Neural cell (in vitro differentiated cells): ENCODE results near the gene PGF. TPM values are rescaled to one million over a fixed set of nuclear protein-coding genes. Genes with fewer than 3 reads are reported as not detected.

Source experiments
- H2AFZ ChIP-seq: fragments of 200-600, 300-800 bp; sonication (generic), shearing (Covaris generic); 2 replicates; pipeline ENCODE4 v1.6.0; 2014; ENCODE audit warnings: low read depth, mild to moderate bottlenecking, antibody characterized with exemption, low read length, moderate library complexity
- H3F3A ChIP-seq: fragments of 200-600 bp; shearing (Covaris generic); 2 replicates; pipeline ENCODE4 v1.6.1; 2016; ENCODE audit warnings: mild to moderate bottlenecking, moderate library complexity, mixed read lengths, antibody characterized with exemption, low read length; ENCODE audit not compliant: insufficient read depth, poor library complexity, severe bottlenecking
- H3K27ac ChIP-seq: fragments of 200-600, 300-800 bp; sonication (generic), shearing (Covaris generic); 2 replicates; pipeline ENCODE4 v1.5.1; 2014; ENCODE audit warnings: mild to moderate bottlenecking, low read length, moderate library complexity
- H3K27me3 ChIP-seq: fragments of 300-800, 200-600 bp; sonication (generic), shearing (Covaris generic); 2 replicates; pipeline ENCODE4 v1.6.0; 2014; ENCODE audit warnings: mild to moderate bottlenecking, low read depth, low read length, moderate library complexity; ENCODE audit not compliant: insufficient read depth
- H3K36me3 ChIP-seq: fragments of 300-800, 200-600 bp; sonication (generic), shearing (Covaris generic); 2 replicates; pipeline ENCODE4 v1.5.1; 2014; ENCODE audit warnings: mild to moderate bottlenecking, antibody characterized with exemption, low read length, moderate library complexity; ENCODE audit not compliant: insufficient read depth
- H3K4me2 ChIP-seq: fragments of 300-800, 200-600 bp; sonication (generic), shearing (Covaris generic); 2 replicates; pipeline ENCODE4 v1.6.0; 2014; ENCODE audit warnings: mild to moderate bottlenecking, low read length
- H3K4me3 ChIP-seq: fragments of 300-800, 200-600 bp; sonication (generic), shearing (Covaris generic); 2 replicates; pipeline ENCODE4 v1.5.1; 2014; ENCODE audit warnings: mild to moderate bottlenecking, low read length, moderate library complexity
- H3K79me2 ChIP-seq: fragments of 200-600 bp; shearing (Covaris generic); replicated peaks from 2 replicates; pipeline ENCODE4 v1.6.0; 2014; ENCODE audit warnings: mild to moderate bottlenecking, low read length, moderate library complexity; ENCODE audit not compliant: insufficient read depth
- H3K9ac ChIP-seq: fragments of 300-800, 200-600 bp; sonication (generic), shearing (Covaris generic); 2 replicates; pipeline ENCODE4 v1.6.1; 2016; ENCODE audit warnings: mild to moderate bottlenecking, low read length, mixed read lengths
- H3K9me2 ChIP-seq: fragments of 200-600 bp; shearing (Covaris generic); 2 replicates; pipeline ENCODE4 v1.6.1; 2016; ENCODE audit warnings: mild to moderate bottlenecking, low read length, mixed read lengths; ENCODE audit not compliant: insufficient read depth
- H3K9me3 ChIP-seq: fragments of 200-600, 300-800 bp; sonication (generic), shearing (Covaris generic); 2 replicates; pipeline ENCODE4 v1.6.1; 2016; ENCODE audit warnings: mild to moderate bottlenecking, mixed run types, low read length, moderate library complexity, mixed read lengths
- H4K20me1 ChIP-seq: fragments of 200-600 bp; shearing (Covaris generic); 2 replicates; pipeline ENCODE4 v1.6.1; 2016; ENCODE audit warnings: mild to moderate bottlenecking, mixed run types; ENCODE audit not compliant: insufficient read depth
- EP300 ChIP-seq: fragments of 450-650 bp; conservative IDR thresholded peaks from 2 replicates; pipeline ENCODE4 v1.6.1; 2014; ENCODE audit warnings: antibody characterized with exemption, mild to moderate bottlenecking, moderate library complexity; ENCODE audit not compliant: poor library complexity, severe bottlenecking
- EZH2 ChIP-seq: fragments of 200-600, 300-800 bp; shearing (Covaris generic), sonication (generic); IDR thresholded peaks from 2 replicates; pipeline ENCODE4 v1.6.1; 2014; ENCODE audit warnings: antibody characterized with exemption, low read length, borderline replicate concordance, mild to moderate bottlenecking; ENCODE audit not compliant: insufficient read depth, poor library complexity, severe bottlenecking
- MXI1 ChIP-seq: fragments of 450-650 bp; conservative IDR thresholded peaks from 2 replicates; pipeline ENCODE4 v1.6.1; 2014; ENCODE audit warnings: antibody characterized with exemption, mild to moderate bottlenecking; ENCODE audit not compliant: poor library complexity, severe bottlenecking
- POLR2AphosphoS5 ChIP-seq: IDR thresholded peaks from 2 replicates; pipeline ENCODE4 v1.6.1; 2012
- RAD21 ChIP-seq: fragments of 450-650 bp; conservative IDR thresholded peaks from 2 replicates; pipeline ENCODE4 v1.6.1; 2014; ENCODE audit warnings: antibody characterized with exemption, mild to moderate bottlenecking, moderate library complexity
- SMC3 ChIP-seq: fragments of 450-650 bp; conservative IDR thresholded peaks from 2 replicates; pipeline ENCODE4 v1.6.1; 2014; ENCODE audit warnings: antibody characterized with exemption, mild to moderate bottlenecking, moderate library complexity; ENCODE audit not compliant: poor library complexity
- TAF1 ChIP-seq: IDR thresholded peaks from 2 replicates; pipeline ENCODE4 v1.6.1; 2012; ENCODE audit warnings: low read depth
- polyA plus RNA-seq: library from polyadenylated mRNA; depleted of rRNA; stranded (reverse); fragments of >200 nt; gene quantifications from 2 replicates; pipeline ENCODE4 v1.2.3, GENCODE V29; 2014
- TF ChIP-seq, protein P1 (sequence below): IDR thresholded peaks from 2 replicates; pipeline ENCODE4 v1.6.1; 2012; ENCODE audit warnings: borderline replicate concordance
- TF ChIP-seq, protein P2 (sequence below): fragments of 450-650 bp; IDR thresholded peaks from 2 replicates; pipeline ENCODE4 v1.5.1; 2014; ENCODE audit warnings: antibody characterized with exemption, mild to moderate bottlenecking, moderate library complexity; ENCODE audit not compliant: poor library complexity, severe bottlenecking

PGF gene
- polyA plus RNA-seq, 1 donor from 2014 or later: not detected

DNA sequence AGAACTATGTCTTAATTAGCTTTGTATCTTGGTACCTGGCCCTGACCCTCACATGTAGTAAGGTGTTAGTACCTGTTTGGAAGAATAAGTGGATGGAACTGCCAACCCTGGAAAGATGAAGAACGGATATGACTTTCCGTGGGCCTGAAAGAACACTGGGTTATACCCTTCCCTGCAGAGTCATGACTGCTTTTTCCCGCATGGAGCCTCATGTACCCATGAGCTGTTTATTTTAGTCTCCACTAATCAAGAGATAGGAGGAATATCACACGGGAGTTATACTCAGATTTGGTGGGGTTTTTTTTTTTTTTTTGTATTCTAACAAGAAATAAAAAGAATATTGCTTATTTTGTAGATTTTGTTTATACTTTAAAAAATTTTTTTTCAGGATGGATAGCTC, 57.8 kb downstream of the PGF start:
- Histone ChIP-seq H3F3A (no peaks in the 10 kb centered on the region), H3K4me2 (no peak overlapping the region), H3K9ac (no peak overlapping the region), H2AFZ (no peak overlapping the region), H3K27ac (no peak overlapping the region), H3K9me2 (no peaks in the 10 kb centered on the region), H3K79me2 (no peaks in the 10 kb centered on the region), H3K27me3 (no peaks in the 10 kb centered on the region), H3K9me3 (no peaks in the 10 kb centered on the region), H4K20me1 (no peaks in the 10 kb centered on the region), H3K4me3 (no peak overlapping the region), H3K36me3 (peaks cover 10% of the 10 kb centered on the region)
- TF ChIP-seq, protein P1, sequence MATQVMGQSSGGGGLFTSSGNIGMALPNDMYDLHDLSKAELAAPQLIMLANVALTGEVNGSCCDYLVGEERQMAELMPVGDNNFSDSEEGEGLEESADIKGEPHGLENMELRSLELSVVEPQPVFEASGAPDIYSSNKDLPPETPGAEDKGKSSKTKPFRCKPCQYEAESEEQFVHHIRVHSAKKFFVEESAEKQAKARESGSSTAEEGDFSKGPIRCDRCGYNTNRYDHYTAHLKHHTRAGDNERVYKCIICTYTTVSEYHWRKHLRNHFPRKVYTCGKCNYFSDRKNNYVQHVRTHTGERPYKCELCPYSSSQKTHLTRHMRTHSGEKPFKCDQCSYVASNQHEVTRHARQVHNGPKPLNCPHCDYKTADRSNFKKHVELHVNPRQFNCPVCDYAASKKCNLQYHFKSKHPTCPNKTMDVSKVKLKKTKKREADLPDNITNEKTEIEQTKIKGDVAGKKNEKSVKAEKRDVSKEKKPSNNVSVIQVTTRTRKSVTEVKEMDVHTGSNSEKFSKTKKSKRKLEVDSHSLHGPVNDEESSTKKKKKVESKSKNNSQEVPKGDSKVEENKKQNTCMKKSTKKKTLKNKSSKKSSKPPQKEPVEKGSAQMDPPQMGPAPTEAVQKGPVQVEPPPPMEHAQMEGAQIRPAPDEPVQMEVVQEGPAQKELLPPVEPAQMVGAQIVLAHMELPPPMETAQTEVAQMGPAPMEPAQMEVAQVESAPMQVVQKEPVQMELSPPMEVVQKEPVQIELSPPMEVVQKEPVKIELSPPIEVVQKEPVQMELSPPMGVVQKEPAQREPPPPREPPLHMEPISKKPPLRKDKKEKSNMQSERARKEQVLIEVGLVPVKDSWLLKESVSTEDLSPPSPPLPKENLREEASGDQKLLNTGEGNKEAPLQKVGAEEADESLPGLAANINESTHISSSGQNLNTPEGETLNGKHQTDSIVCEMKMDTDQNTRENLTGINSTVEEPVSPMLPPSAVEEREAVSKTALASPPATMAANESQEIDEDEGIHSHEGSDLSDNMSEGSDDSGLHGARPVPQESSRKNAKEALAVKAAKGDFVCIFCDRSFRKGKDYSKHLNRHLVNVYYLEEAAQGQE: no peak
- TF ChIP-seq TAF1: no peak
- TF ChIP-seq POLR2AphosphoS5: no peak
- TF ChIP-seq EZH2: no peak
- no peak for TF ChIP-seq SMC3
- TF ChIP-seq, protein P2, sequence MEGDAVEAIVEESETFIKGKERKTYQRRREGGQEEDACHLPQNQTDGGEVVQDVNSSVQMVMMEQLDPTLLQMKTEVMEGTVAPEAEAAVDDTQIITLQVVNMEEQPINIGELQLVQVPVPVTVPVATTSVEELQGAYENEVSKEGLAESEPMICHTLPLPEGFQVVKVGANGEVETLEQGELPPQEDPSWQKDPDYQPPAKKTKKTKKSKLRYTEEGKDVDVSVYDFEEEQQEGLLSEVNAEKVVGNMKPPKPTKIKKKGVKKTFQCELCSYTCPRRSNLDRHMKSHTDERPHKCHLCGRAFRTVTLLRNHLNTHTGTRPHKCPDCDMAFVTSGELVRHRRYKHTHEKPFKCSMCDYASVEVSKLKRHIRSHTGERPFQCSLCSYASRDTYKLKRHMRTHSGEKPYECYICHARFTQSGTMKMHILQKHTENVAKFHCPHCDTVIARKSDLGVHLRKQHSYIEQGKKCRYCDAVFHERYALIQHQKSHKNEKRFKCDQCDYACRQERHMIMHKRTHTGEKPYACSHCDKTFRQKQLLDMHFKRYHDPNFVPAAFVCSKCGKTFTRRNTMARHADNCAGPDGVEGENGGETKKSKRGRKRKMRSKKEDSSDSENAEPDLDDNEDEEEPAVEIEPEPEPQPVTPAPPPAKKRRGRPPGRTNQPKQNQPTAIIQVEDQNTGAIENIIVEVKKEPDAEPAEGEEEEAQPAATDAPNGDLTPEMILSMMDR: no peak
- no peak for TF ChIP-seq EP300
- TF ChIP-seq RAD21: no peak
- TF ChIP-seq MXI1: no peak

- Histone ChIP-seq H3K9ac (no peak overlapping the region), H3K27ac (no peak overlapping the region), H4K20me1 (no peaks in the 10 kb centered on the region), H3K27me3 (no peaks in the 10 kb centered on the region), H3K9me2 (no peaks in the 10 kb centered on the region), H3K79me2 (no peaks in the 10 kb centered on the region), H3K36me3 (peaks cover 10% of the 10 kb centered on the region), H3F3A (no peaks in the 10 kb centered on the region), H3K4me2 (no peak overlapping the region), H2AFZ (no peak overlapping the region), H3K4me3 (no peak overlapping the region), H3K9me3 (no peaks in the 10 kb centered on the region)
- TF ChIP-seq, protein P1: no peak
- no peak for TF ChIP-seq EZH2
- TF ChIP-seq MXI1: no peak
- TF ChIP-seq, protein P2: no peak
- TF ChIP-seq TAF1: no peak
- no peak for TF ChIP-seq RAD21
- TF ChIP-seq POLR2AphosphoS5: no peak
Measured at GRCh38 chr14:74896400-74896799, 59.0 kb downstream of the PGF start.
